Measurements from ENCODE around the gene ME3. TPM values are rescaled to one million over a fixed set of nuclear protein-coding genes. Genes with fewer than 3 reads are reported as not detected.

Gene ME3
- total RNA-seq, 1 experiment from 2014 or later: 1.8 TPM

- no peaks in the 10 kb centered on the region for H3K9me3 Mint-ChIP-seq
- H3K36me3 Mint-ChIP-seq: no peaks in the 10 kb centered on the region
- TF ChIP-seq, protein P1, sequence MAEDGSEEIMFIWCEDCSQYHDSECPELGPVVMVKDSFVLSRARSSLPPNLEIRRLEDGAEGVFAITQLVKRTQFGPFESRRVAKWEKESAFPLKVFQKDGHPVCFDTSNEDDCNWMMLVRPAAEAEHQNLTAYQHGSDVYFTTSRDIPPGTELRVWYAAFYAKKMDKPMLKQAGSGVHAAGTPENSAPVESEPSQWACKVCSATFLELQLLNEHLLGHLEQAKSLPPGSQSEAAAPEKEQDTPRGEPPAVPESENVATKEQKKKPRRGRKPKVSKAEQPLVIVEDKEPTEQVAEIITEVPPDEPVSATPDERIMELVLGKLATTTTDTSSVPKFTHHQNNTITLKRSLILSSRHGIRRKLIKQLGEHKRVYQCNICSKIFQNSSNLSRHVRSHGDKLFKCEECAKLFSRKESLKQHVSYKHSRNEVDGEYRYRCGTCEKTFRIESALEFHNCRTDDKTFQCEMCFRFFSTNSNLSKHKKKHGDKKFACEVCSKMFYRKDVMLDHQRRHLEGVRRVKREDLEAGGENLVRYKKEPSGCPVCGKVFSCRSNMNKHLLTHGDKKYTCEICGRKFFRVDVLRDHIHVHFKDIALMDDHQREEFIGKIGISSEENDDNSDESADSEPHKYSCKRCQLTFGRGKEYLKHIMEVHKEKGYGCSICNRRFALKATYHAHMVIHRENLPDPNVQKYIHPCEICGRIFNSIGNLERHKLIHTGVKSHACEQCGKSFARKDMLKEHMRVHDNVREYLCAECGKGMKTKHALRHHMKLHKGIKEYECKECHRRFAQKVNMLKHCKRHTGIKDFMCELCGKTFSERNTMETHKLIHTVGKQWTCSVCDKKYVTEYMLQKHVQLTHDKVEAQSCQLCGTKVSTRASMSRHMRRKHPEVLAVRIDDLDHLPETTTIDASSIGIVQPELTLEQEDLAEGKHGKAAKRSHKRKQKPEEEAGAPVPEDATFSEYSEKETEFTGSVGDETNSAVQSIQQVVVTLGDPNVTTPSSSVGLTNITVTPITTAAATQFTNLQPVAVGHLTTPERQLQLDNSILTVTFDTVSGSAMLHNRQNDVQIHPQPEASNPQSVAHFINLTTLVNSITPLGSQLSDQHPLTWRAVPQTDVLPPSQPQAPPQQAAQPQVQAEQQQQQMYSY (CRISPR knock-in tag; IDR thresholded peaks at IDR 0.05): 0 out of 2 replicates have a peak, but pooled peaks have one; percentile 28
- TF ChIP-seq GRHL2 (CRISPR knock-in tag; IDR thresholded peaks at IDR 0.05; ENCODE audit: insufficient replicate concordance, severe bottlenecking): no peak
- H3K27me3 Mint-ChIP-seq (ENCODE audit: low read depth): peaks cover 52% of the 10 kb centered on the region
- DNase-seq (ENCODE audit: low spot score) (no peak), ATAC-seq (no peak)
- no peak overlapping the region for H3K4me3 Mint-ChIP-seq
- H3K4me1 Mint-ChIP-seq: peaks cover 35% of the 10 kb centered on the region
- H3K27ac Mint-ChIP-seq: no peak overlapping the region
- ChIA-PET POLR2A (no interaction called here), CTCF (no interaction called here)
Observed at GRCh38 chr11:86673872-86674750, 1.7 kb upstream of the ME3 start.

DNA sequence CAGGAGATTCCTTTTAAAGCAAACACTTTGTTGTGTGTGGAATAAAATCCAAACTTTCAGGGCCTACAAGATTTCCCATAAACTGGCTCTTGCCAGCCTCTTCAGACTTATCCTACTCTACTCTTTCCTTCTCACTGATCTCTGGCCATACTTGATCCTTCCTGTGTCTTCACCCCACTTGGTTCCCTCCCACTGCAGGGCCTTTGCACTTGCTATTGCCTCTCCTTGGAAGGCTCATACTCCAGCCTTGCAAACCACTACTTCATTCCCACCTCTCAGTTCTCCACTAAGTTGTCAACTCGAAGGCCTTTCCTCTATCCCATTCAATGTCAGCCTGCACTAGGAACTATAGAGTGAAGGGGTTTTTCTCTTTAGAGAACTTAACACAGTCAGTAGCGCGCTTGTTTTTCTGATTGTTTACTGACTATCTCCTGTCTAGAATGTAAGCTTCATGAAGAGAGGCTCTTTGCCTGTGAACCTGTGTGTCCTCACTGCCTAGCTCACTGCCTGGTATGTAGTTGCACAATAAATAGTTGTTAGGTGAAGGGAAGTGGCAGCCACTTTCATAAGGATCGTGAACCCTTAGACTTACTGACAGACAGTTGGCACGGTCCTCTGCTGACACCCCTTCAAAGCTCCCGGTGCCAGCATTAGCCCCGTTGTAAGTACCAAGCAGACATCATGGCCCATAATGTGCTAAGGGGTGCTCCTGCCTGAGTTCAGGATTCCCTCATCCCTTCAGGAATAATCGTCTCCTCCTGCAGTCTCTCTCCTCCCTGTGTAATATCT is 833 bp upstream of the ME3 start:
- DNase-seq (ENCODE audit: low spot score) (no peak), ATAC-seq (no peak)
- Mint-ChIP-seq H3K4me3 (peak overlapping the region; percentile 48), H3K27ac (no peak overlapping the region; the same call in 1 of the 2 replicates), H3K36me3 (no peaks in the 10 kb centered on the region), H3K27me3 (ENCODE audit: low read depth) (peaks cover 52% of the 10 kb centered on the region), H3K9me3 (no peaks in the 10 kb centered on the region), H3K4me1 (peaks cover 26% of the 10 kb centered on the region)
- ChIA-PET POLR2A (no interaction called here), CTCF (interaction anchor here (2.1 kb wide), 1 partner anchor 65 kb away, joined by 13 read pairs; no protein-coding TSS in a partner anchor)
- TF ChIP-seq KAT7 (CRISPR knock-in tag; IDR thresholded peaks at IDR 0.05; ENCODE audit: borderline replicate concordance) (no peak), ZNF317 (CRISPR knock-in tag; IDR thresholded peaks at IDR 0.05; ENCODE audit: borderline replicate concordance, low read depth) (no peak), E2F1 (CRISPR knock-in tag; IDR thresholded peaks at IDR 0.05) (no peak), PRRX2 (CRISPR knock-in tag; IDR thresholded peaks at IDR 0.05) (no peak), GRHL2 (CRISPR knock-in tag; IDR thresholded peaks at IDR 0.05; ENCODE audit: insufficient replicate concordance, severe bottlenecking) (no peak), ZNF219 (CRISPR knock-in tag; IDR thresholded peaks at IDR 0.05; ENCODE audit: borderline replicate concordance) (no peak)

- Mint-ChIP-seq H3K9me3 (no peaks in the 10 kb centered on the region), H3K27me3 (ENCODE audit: low read depth) (peaks cover 52% of the 10 kb centered on the region), H3K36me3 (no peaks in the 10 kb centered on the region), H3K4me3 (peak overlapping the region; percentile 70), H3K27ac (no peak overlapping the region), H3K4me1 (peaks cover 14% of the 10 kb centered on the region)
- ATAC-seq (peak; percentile 22), DNase-seq (ENCODE audit: low spot score) (peak; percentile 36)
- ChIA-PET POLR2A (no interaction called here), CTCF (interaction anchor here (0.6 to 2.1 kb wide), 3 partner anchors 53 to 129 kb away, joined by 3 to 13 read pairs (median 6); partner anchors contain the start of gene PRSS23)
- TF ChIP-seq IRF2 (CRISPR knock-in tag; IDR thresholded peaks at IDR 0.05; ENCODE audit: borderline replicate concordance, low read depth): no peak
- no peak for TF ChIP-seq ZNF396 (CRISPR knock-in tag; IDR thresholded peaks at IDR 0.05; ENCODE audit: borderline replicate concordance)
- TF ChIP-seq TEAD1 (CRISPR knock-in tag; IDR thresholded peaks at IDR 0.05): no peak; the same call in 1 of the 2 replicates
- TF ChIP-seq GTF2I (CRISPR knock-in tag; conservative IDR thresholded peaks at IDR 0.05): no peak
- TF ChIP-seq MXD4 (CRISPR knock-in tag; IDR thresholded peaks at IDR 0.05; ENCODE audit: borderline replicate concordance): no peak
- peak; percentile 25; the same call in 1 of the 2 replicates for TF ChIP-seq ZNF423 (CRISPR knock-in tag; IDR thresholded peaks at IDR 0.05)
- TF ChIP-seq CREB1 (CRISPR knock-in tag; IDR thresholded peaks at IDR 0.05): no peak
- TF ChIP-seq SOX15 (CRISPR knock-in tag; IDR thresholded peaks at IDR 0.05): no peak
- TF ChIP-seq, protein P2, sequence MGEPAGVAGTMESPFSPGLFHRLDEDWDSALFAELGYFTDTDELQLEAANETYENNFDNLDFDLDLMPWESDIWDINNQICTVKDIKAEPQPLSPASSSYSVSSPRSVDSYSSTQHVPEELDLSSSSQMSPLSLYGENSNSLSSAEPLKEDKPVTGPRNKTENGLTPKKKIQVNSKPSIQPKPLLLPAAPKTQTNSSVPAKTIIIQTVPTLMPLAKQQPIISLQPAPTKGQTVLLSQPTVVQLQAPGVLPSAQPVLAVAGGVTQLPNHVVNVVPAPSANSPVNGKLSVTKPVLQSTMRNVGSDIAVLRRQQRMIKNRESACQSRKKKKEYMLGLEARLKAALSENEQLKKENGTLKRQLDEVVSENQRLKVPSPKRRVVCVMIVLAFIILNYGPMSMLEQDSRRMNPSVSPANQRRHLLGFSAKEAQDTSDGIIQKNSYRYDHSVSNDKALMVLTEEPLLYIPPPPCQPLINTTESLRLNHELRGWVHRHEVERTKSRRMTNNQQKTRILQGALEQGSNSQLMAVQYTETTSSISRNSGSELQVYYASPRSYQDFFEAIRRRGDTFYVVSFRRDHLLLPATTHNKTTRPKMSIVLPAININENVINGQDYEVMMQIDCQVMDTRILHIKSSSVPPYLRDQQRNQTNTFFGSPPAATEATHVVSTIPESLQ (CRISPR knock-in tag; IDR thresholded peaks at IDR 0.05): no peak
- TF ChIP-seq ZNF219 (CRISPR knock-in tag; IDR thresholded peaks at IDR 0.05; ENCODE audit: borderline replicate concordance): no peak
- TF ChIP-seq ZNF121 (CRISPR knock-in tag; IDR thresholded peaks at IDR 0.05): no peak
- no peak for TF ChIP-seq ZNF416 (CRISPR knock-in tag; IDR thresholded peaks at IDR 0.05)
- 0 out of 2 replicates have a peak, but pooled peaks have one; percentile 27 for TF ChIP-seq SP1 (CRISPR knock-in tag; conservative IDR thresholded peaks at IDR 0.05)
- TF ChIP-seq, protein P3, sequence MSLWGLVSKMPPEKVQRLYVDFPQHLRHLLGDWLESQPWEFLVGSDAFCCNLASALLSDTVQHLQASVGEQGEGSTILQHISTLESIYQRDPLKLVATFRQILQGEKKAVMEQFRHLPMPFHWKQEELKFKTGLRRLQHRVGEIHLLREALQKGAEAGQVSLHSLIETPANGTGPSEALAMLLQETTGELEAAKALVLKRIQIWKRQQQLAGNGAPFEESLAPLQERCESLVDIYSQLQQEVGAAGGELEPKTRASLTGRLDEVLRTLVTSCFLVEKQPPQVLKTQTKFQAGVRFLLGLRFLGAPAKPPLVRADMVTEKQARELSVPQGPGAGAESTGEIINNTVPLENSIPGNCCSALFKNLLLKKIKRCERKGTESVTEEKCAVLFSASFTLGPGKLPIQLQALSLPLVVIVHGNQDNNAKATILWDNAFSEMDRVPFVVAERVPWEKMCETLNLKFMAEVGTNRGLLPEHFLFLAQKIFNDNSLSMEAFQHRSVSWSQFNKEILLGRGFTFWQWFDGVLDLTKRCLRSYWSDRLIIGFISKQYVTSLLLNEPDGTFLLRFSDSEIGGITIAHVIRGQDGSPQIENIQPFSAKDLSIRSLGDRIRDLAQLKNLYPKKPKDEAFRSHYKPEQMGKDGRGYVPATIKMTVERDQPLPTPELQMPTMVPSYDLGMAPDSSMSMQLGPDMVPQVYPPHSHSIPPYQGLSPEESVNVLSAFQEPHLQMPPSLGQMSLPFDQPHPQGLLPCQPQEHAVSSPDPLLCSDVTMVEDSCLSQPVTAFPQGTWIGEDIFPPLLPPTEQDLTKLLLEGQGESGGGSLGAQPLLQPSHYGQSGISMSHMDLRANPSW (CRISPR knock-in tag; conservative IDR thresholded peaks at IDR 0.05; ENCODE audit: low read depth): no peak
Observed at GRCh38 chr11:86671531-86672006, 847 bp downstream of the ME3 start.
